Stomach (tissue), 4 donors: ENCODE measurements around the gene FBXW7.

ENCODE experiments used
- POLR2A ChIP-seq, 4 donors: fragments of 450-650 bp; IDR thresholded peaks; one replicate each; pipeline ENCODE4 v1.6.1; 2016; ENCODE audit warnings: antibody characterized with exemption in 4 of 4, control low read depth in 2 of 4, mild to moderate bottlenecking in 1 of 4, moderate library complexity in 1 of 4
- POLR2AphosphoS5 ChIP-seq, 3 donors: sonication (generic); formaldehyde crosslinking; IDR thresholded peaks; one replicate each; pipeline ENCODE4 v1.6.1; 2016; ENCODE audit warnings: antibody characterized with exemption in 3 of 3
- TF ChIP-seq, protein P1 (sequence below), 7 experiments: fragments of 450-650 bp in 4 of 7; fragments of 200-600 bp in 3 of 7; sonication (generic) in 3 of 7; IDR thresholded peaks; one replicate each; pipeline ENCODE4 v1.5.1; 2016 to 2019; ENCODE audit warnings: antibody characterized with exemption in 7 of 7, control low read depth in 2 of 7, mild to moderate bottlenecking in 1 of 7

GRCh38 chr4:152321923-152322322 lies 214.0 kb downstream of the FBXW7 start:
- TF ChIP-seq, protein P1, sequence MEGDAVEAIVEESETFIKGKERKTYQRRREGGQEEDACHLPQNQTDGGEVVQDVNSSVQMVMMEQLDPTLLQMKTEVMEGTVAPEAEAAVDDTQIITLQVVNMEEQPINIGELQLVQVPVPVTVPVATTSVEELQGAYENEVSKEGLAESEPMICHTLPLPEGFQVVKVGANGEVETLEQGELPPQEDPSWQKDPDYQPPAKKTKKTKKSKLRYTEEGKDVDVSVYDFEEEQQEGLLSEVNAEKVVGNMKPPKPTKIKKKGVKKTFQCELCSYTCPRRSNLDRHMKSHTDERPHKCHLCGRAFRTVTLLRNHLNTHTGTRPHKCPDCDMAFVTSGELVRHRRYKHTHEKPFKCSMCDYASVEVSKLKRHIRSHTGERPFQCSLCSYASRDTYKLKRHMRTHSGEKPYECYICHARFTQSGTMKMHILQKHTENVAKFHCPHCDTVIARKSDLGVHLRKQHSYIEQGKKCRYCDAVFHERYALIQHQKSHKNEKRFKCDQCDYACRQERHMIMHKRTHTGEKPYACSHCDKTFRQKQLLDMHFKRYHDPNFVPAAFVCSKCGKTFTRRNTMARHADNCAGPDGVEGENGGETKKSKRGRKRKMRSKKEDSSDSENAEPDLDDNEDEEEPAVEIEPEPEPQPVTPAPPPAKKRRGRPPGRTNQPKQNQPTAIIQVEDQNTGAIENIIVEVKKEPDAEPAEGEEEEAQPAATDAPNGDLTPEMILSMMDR (IDR thresholded peaks at IDR 0.05), result no peak
- TF ChIP-seq POLR2AphosphoS5 (IDR thresholded peaks at IDR 0.05) (no peak), POLR2A (IDR thresholded peaks at IDR 0.05) (no peak)
